ENCODE measurements around the gene MYF5.

The MYF5 gene

GRCh38 chr12:80713419-80713818 is 3.3 kb upstream of the MYF5 start:
- no peak for ATAC-seq

GRCh38 chr12:80714055-80714454 is 2.7 kb upstream of the MYF5 start:
- TF ChIP-seq SNAI2 (CRISPR knock-in tag; IDR thresholded peaks at IDR 0.05) (no peak), ISL1 (CRISPR knock-in tag; IDR thresholded peaks at IDR 0.05) (no peak)
- ATAC-seq: no peak

More at GRCh38 chr12:80713419-80713818, 3.3 kb upstream of the MYF5 start:
- TF ChIP-seq TOX (CRISPR knock-in tag; IDR thresholded peaks at IDR 0.05; ENCODE audit: borderline replicate concordance) (no peak), POU6F1 (CRISPR knock-in tag; IDR thresholded peaks at IDR 0.05; ENCODE audit: borderline replicate concordance, low read depth) (no peak), ISL1 (CRISPR knock-in tag; IDR thresholded peaks at IDR 0.05) (no peak), PATZ1 (CRISPR knock-in tag; IDR thresholded peaks at IDR 0.05; ENCODE audit: borderline replicate concordance) (no peak)

- no peak for ATAC-seq
- TF ChIP-seq ZFP3 (CRISPR knock-in tag; IDR thresholded peaks at IDR 0.05): no peak
- no peak for TF ChIP-seq ZNF8 (CRISPR knock-in tag; IDR thresholded peaks at IDR 0.05)
- TF ChIP-seq TOX (CRISPR knock-in tag; IDR thresholded peaks at IDR 0.05; ENCODE audit: borderline replicate concordance): no peak
These were observed 1.9 kb upstream of the MYF5 start for GRCh38 chr12:80714846-80715245.

- ATAC-seq: no peak
- TF ChIP-seq RARB (CRISPR knock-in tag; IDR thresholded peaks at IDR 0.05): no peak
- TF ChIP-seq ZC3H10 (CRISPR knock-in tag; IDR thresholded peaks at IDR 0.05): no peak
These were observed 931 bp upstream of the MYF5 start for GRCh38 chr12:80715713-80716249.

- TF ChIP-seq TSHZ2 (CRISPR knock-in tag; IDR thresholded peaks at IDR 0.05) (no peak), RARB (CRISPR knock-in tag; IDR thresholded peaks at IDR 0.05) (no peak), OSR1 (CRISPR knock-in tag; IDR thresholded peaks at IDR 0.05) (no peak), ARNTL (CRISPR knock-in tag; IDR thresholded peaks at IDR 0.05; ENCODE audit: borderline replicate concordance, low read depth) (no peak), ZNF70 (CRISPR knock-in tag; IDR thresholded peaks at IDR 0.05) (no peak), ZFP30 (CRISPR knock-in tag; IDR thresholded peaks at IDR 0.05) (no peak), CREB5 (CRISPR knock-in tag; IDR thresholded peaks at IDR 0.05; ENCODE audit: low read depth) (no peak), BACH2 (CRISPR knock-in tag; IDR thresholded peaks at IDR 0.05; ENCODE audit: borderline replicate concordance) (no peak), ESRRG (CRISPR knock-in tag; IDR thresholded peaks at IDR 0.05) (no peak), TCF4 (CRISPR knock-in tag; IDR thresholded peaks at IDR 0.05; ENCODE audit: borderline replicate concordance) (no peak)
- no peak for ATAC-seq
These were observed 1.1 kb downstream of the MYF5 start for GRCh38 chr12:80717856-80718255.

GRCh38 chr12:80720516-80720915 is 3.8 kb downstream of the MYF5 start:
- TF ChIP-seq ZFP30 (CRISPR knock-in tag; IDR thresholded peaks at IDR 0.05) (no peak), TCF4 (CRISPR knock-in tag; IDR thresholded peaks at IDR 0.05; ENCODE audit: borderline replicate concordance) (no peak), SNAI2 (CRISPR knock-in tag; IDR thresholded peaks at IDR 0.05) (no peak)
- ATAC-seq: no peak
